HCT116 (cell line): Measurements from ENCODE around the gene STK39. TPM values are rescaled to one million over a fixed set of nuclear protein-coding genes. Genes with fewer than 3 reads are reported as not detected.

Source experiments
- ATAC-seq: fragments of 200-7000 bp; cut with Tn5 transposase; 2 replicates; pipeline ENCODE4 v1.9.1; 2020; ENCODE audit warnings: mild to moderate bottlenecking, moderate library complexity
- BruUV-seq: library from RNA; stranded (reverse); fragments of 400-500 nt; replicated peaks from 2 replicates; lab custom pipeline; 2021; lab: Mats Ljungman, UMichigan
- CTCF ChIA-PET: fragments of 300-600 bp; sonication (Branson Sonifier 250); formaldehyde crosslinking; loops from one replicate; lab custom pipeline; 2021; ENCODE audit warnings: antibody characterized with exemption; lab: Charles Lee
- POLR2A ChIA-PET: fragments of 300-600, 350-600 bp; sonication (Branson Sonifier 250); formaldehyde crosslinking; loops from one replicate; lab custom pipeline; 2021; ENCODE audit warnings: antibody characterized with exemption; lab: Charles Lee
- RAD21 ChIA-PET, 2 experiments: fragments of 300-600 bp; sonication (Branson Sonifier 250); formaldehyde crosslinking; loops; one replicate each; lab custom pipeline; 2023; ENCODE audit warnings: low total read pairs in 2 of 2; ENCODE audit not compliant: uncharacterized antibody in 2 of 2, unreplicated experiment in 2 of 2, low non-redundant PET in 1 of 2; lab: Charles Lee
- DNase-seq: peaks from one replicate; pipeline ENCODE4 v3.0.0-alpha.2; 2010; ENCODE audit warnings: low read depth, low spot score
- H2AFZ ChIP-seq: fragments of 200-600 bp; shearing (Covaris generic), sonication (generic); 2 replicates; pipeline ENCODE4 v1.6.1; 2017; ENCODE audit warnings: low read depth, mixed run types, mixed read lengths, antibody characterized with exemption, low read length; ENCODE audit not compliant: poor library complexity, severe bottlenecking
- H3K27ac ChIP-seq: 2 replicates; pipeline ENCODE4 v1.5.1; 2012; ENCODE audit warnings: low read depth, low read length
- H3K27me3 ChIP-seq: fragments of 200-600 bp; sonication (generic); 2 replicates; pipeline ENCODE4 v1.6.1; 2016; ENCODE audit warnings: mixed run types, low read length, mixed read lengths; ENCODE audit not compliant: insufficient read depth
- H3K36me3 ChIP-seq, 2 experiments: fragments of 200-500 bp in 1 of 2; fragments of 200-600 bp in 1 of 2; sonication (Bioruptor generic) in 1 of 2; sonication (generic) in 1 of 2; 2 replicates each; pipeline versions ENCODE4 v1.5.1 to v1.6.1; 2014 to 2016; ENCODE audit warnings: low read length in 2 of 2, inconsistent platforms in 1 of 2, mixed read lengths in 1 of 2, mixed run types in 1 of 2; ENCODE audit not compliant: insufficient read depth in 2 of 2, control insufficient read depth in 1 of 2
- H3K4me1 ChIP-seq, 2 experiments: fragments of 200-600 bp in 1 of 2; sonication (generic) in 1 of 2; 2 replicates each; pipeline versions ENCODE4 v1.5.1 to v1.6.1; 2012 to 2017; ENCODE audit warnings: low read length in 2 of 2, inconsistent platforms in 1 of 2, mild to moderate bottlenecking in 1 of 2, mixed read lengths in 1 of 2, mixed run types in 1 of 2, moderate library complexity in 1 of 2; ENCODE audit not compliant: insufficient read depth in 2 of 2, control insufficient read depth in 1 of 2
- H3K4me2 ChIP-seq: fragments of 200-600 bp; sonication (generic); 2 replicates; pipeline ENCODE4 v1.6.1; 2017; ENCODE audit warnings: mixed run types, low read length, mixed read lengths
- H3K4me3 ChIP-seq, 2 experiments: fragments of 200-600 bp in 1 of 2; sonication (generic) in 1 of 2; replicated peaks in 1 of 2; 2 replicates each; pipeline ENCODE4 v1.5.1; 2011 to 2016; ENCODE audit warnings: low read length in 2 of 2, control low read depth in 1 of 2, low read depth in 1 of 2, mild to moderate bottlenecking in 1 of 2, mixed read lengths in 1 of 2, mixed run types in 1 of 2
- H3K79me2 ChIP-seq: fragments of 200-600 bp; sonication (generic); 2 replicates; pipeline ENCODE4 v1.6.1; 2017; ENCODE audit warnings: mild to moderate bottlenecking, mixed run types, low read length, moderate library complexity, mixed read lengths; ENCODE audit not compliant: insufficient read depth
- H3K9ac ChIP-seq: fragments of 200-600 bp; sonication (generic); 2 replicates; pipeline ENCODE4 v1.6.1; 2016; ENCODE audit warnings: low read length, mixed read lengths
- H3K9me2 ChIP-seq: fragments of 200-600 bp; sonication (generic), shearing (Covaris generic); 2 replicates; pipeline ENCODE4 v1.6.1; 2017; ENCODE audit warnings: mixed run types, mild to moderate bottlenecking, moderate library complexity; ENCODE audit not compliant: insufficient read depth
- H3K9me3 ChIP-seq, 2 experiments: fragments of 200-500 bp in 1 of 2; fragments of 200-600 bp in 1 of 2; sonication (Bioruptor generic) in 1 of 2; sonication (generic) in 1 of 2; 2 replicates each; pipeline ENCODE4 v1.6.1; 2014 to 2017; ENCODE audit warnings: low read length in 2 of 2, mixed read lengths in 2 of 2, inconsistent platforms in 1 of 2, low read depth in 1 of 2, mild to moderate bottlenecking in 1 of 2, mixed run types in 1 of 2, moderate library complexity in 1 of 2; ENCODE audit not compliant: control insufficient read depth in 1 of 2, insufficient read depth in 1 of 2
- H4K20me1 ChIP-seq: fragments of 200-600 bp; sonication (generic), shearing (Covaris generic); 2 replicates; pipeline ENCODE4 v1.6.1; 2017; ENCODE audit warnings: mixed run types, mild to moderate bottlenecking, moderate library complexity; ENCODE audit not compliant: insufficient read depth
- CBX3 ChIP-seq: IDR thresholded peaks from 2 replicates; pipeline ENCODE4 v1.6.1; 2012; ENCODE audit warnings: low read depth
- CEBPB ChIP-seq: IDR thresholded peaks from 2 replicates; pipeline ENCODE4 v1.6.1; 2012; ENCODE audit warnings: low read depth
- EZH2 ChIP-seq: fragments of 200-600 bp; sonication (generic); IDR thresholded peaks from 2 replicates; pipeline ENCODE4 v1.6.1; 2017; ENCODE audit warnings: antibody characterized with exemption, mixed run types
- JUND ChIP-seq: IDR thresholded peaks from 2 replicates; pipeline ENCODE4 v1.6.1; 2012
- POLR2A ChIP-seq: IDR thresholded peaks from 2 replicates; pipeline ENCODE4 v1.7.0; 2011; ENCODE audit warnings: borderline replicate concordance; ENCODE audit not compliant: insufficient read depth, insufficient read length; ENCODE audit errors: extremely low read depth
- RAD21 ChIP-seq: IDR thresholded peaks from 2 replicates; pipeline ENCODE4 v1.6.1; 2012; ENCODE audit warnings: low read depth, mild to moderate bottlenecking
- TCF7L2 ChIP-seq: IDR thresholded peaks from 2 replicates; pipeline ENCODE4 v1.7.0; 2011; ENCODE audit warnings: borderline replicate concordance, inconsistent platforms; ENCODE audit not compliant: insufficient read depth, insufficient read length; ENCODE audit errors: extremely low read depth
- ZFX ChIP-seq: fragments of 450-650 bp; IDR thresholded peaks from 2 replicates; pipeline ENCODE4 v1.6.1; 2017
- intact Hi-C: fragments of 100-400 bp; cut with micrococcal nuclease; formaldehyde crosslinking; loops from 2 replicates; pipeline ENCODE4 v1.10.0; 2022
- total RNA-seq: library from RNA; stranded (reverse); gene quantifications from one replicate; pipeline ENCODE4 v1.2.1, GENCODE V29; 2021; ENCODE audit not compliant: unreplicated experiment
- TF ChIP-seq, protein P1 (sequence below): IDR thresholded peaks from 2 replicates; pipeline ENCODE4 v1.6.1; 2011; ENCODE audit warnings: mild to moderate bottlenecking, low read length, moderate library complexity; ENCODE audit not compliant: insufficient replicate concordance; ENCODE audit errors: extremely low read depth
- TF ChIP-seq, protein P2 (sequence below), 3 experiments: fragments of 200-600 bp in 1 of 3; sonication (generic) in 1 of 3; IDR thresholded peaks in 2 of 3; conservative IDR thresholded peaks in 1 of 3; 2 replicates each; pipeline ENCODE4 v1.5.1; 2012 to 2017; ENCODE audit warnings: low read depth in 2 of 3, low read length in 2 of 3, antibody characterized with exemption in 1 of 3, borderline replicate concordance in 1 of 3, control low read depth in 1 of 3, mild to moderate bottlenecking in 1 of 3, mixed read lengths in 1 of 3, mixed run types in 1 of 3, moderate library complexity in 1 of 3; ENCODE audit not compliant: insufficient read depth in 1 of 3
- TF ChIP-seq, protein P3 (sequence below): IDR thresholded peaks from 2 replicates; pipeline ENCODE4 v1.6.1; 2012
- TF ChIP-seq, protein P4 (sequence below): IDR thresholded peaks from 2 replicates; pipeline ENCODE4 v1.6.1; 2012; ENCODE audit warnings: low read depth
- TF ChIP-seq, protein P5 (sequence below): IDR thresholded peaks from 2 replicates; pipeline ENCODE4 v1.6.1; 2012

STK39 gene
- total RNA-seq, 1 experiment from 2014 or later, result 118 TPM

DNA sequence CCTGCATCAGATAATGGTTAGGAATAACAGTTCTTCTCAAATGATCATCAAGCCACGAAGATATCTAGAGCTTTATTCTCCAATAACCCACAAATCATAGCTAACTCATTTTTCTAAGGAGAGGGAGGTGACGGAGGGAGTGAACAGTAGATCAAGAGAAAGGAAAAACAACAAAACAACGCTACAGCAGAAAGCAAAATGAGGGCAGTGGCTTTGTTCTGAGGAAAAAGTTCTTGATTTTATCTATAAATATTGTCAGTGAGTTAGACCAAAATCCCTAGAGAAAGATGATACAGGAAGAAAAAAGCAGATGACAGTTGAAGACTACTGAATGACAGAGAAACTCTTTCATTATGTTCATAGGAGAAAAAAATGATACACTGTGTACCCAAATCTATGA is 71.0 kb downstream of the STK39 start:
- ChIA-PET CTCF (no interaction called here), RAD21 (no interaction called here), POLR2A (interaction anchor here (1.2 kb wide), 1 partner anchor 11 kb away, joined by 3 read pairs; no protein-coding TSS in a partner anchor)
- H3K36me3 ChIP-seq, result peaks cover 0 to 3% of the 10 kb centered on the region in 2 experiments; a peak in 1 of 4 replicates
- H3K4me2 ChIP-seq, result no peak overlapping the region
- TF ChIP-seq JUND, result no peak
- TF ChIP-seq, protein P1, sequence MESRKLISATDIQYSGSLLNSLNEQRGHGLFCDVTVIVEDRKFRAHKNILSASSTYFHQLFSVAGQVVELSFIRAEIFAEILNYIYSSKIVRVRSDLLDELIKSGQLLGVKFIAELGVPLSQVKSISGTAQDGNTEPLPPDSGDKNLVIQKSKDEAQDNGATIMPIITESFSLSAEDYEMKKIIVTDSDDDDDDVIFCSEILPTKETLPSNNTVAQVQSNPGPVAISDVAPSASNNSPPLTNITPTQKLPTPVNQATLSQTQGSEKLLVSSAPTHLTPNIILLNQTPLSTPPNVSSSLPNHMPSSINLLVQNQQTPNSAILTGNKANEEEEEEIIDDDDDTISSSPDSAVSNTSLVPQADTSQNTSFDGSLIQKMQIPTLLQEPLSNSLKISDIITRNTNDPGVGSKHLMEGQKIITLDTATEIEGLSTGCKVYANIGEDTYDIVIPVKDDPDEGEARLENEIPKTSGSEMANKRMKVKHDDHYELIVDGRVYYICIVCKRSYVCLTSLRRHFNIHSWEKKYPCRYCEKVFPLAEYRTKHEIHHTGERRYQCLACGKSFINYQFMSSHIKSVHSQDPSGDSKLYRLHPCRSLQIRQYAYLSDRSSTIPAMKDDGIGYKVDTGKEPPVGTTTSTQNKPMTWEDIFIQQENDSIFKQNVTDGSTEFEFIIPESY, result no peak
- no peak for TF ChIP-seq CBX3
- TF ChIP-seq EZH2, result no peak
- TF ChIP-seq RAD21, result no peak
- TF ChIP-seq POLR2A, result no peak
- TF ChIP-seq, protein P2, sequence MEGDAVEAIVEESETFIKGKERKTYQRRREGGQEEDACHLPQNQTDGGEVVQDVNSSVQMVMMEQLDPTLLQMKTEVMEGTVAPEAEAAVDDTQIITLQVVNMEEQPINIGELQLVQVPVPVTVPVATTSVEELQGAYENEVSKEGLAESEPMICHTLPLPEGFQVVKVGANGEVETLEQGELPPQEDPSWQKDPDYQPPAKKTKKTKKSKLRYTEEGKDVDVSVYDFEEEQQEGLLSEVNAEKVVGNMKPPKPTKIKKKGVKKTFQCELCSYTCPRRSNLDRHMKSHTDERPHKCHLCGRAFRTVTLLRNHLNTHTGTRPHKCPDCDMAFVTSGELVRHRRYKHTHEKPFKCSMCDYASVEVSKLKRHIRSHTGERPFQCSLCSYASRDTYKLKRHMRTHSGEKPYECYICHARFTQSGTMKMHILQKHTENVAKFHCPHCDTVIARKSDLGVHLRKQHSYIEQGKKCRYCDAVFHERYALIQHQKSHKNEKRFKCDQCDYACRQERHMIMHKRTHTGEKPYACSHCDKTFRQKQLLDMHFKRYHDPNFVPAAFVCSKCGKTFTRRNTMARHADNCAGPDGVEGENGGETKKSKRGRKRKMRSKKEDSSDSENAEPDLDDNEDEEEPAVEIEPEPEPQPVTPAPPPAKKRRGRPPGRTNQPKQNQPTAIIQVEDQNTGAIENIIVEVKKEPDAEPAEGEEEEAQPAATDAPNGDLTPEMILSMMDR (IDR thresholded peaks at IDR 0.05 in 2 of 3, conservative IDR thresholded peaks at IDR 0.05 in 1 of 3; ENCODE audit: borderline replicate concordance in 1 of 3, insufficient read depth in 1 of 3, low read depth in 2 of 3, low read length in 2 of 3), result no peak
- TF ChIP-seq CEBPB, result no peak
- no peak for TF ChIP-seq TCF7L2
- TF ChIP-seq, protein P3, sequence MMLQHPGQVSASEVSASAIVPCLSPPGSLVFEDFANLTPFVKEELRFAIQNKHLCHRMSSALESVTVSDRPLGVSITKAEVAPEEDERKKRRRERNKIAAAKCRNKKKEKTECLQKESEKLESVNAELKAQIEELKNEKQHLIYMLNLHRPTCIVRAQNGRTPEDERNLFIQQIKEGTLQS, result no peak
- TF ChIP-seq, protein P4, sequence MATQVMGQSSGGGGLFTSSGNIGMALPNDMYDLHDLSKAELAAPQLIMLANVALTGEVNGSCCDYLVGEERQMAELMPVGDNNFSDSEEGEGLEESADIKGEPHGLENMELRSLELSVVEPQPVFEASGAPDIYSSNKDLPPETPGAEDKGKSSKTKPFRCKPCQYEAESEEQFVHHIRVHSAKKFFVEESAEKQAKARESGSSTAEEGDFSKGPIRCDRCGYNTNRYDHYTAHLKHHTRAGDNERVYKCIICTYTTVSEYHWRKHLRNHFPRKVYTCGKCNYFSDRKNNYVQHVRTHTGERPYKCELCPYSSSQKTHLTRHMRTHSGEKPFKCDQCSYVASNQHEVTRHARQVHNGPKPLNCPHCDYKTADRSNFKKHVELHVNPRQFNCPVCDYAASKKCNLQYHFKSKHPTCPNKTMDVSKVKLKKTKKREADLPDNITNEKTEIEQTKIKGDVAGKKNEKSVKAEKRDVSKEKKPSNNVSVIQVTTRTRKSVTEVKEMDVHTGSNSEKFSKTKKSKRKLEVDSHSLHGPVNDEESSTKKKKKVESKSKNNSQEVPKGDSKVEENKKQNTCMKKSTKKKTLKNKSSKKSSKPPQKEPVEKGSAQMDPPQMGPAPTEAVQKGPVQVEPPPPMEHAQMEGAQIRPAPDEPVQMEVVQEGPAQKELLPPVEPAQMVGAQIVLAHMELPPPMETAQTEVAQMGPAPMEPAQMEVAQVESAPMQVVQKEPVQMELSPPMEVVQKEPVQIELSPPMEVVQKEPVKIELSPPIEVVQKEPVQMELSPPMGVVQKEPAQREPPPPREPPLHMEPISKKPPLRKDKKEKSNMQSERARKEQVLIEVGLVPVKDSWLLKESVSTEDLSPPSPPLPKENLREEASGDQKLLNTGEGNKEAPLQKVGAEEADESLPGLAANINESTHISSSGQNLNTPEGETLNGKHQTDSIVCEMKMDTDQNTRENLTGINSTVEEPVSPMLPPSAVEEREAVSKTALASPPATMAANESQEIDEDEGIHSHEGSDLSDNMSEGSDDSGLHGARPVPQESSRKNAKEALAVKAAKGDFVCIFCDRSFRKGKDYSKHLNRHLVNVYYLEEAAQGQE, result no peak
- TF ChIP-seq, protein P5, sequence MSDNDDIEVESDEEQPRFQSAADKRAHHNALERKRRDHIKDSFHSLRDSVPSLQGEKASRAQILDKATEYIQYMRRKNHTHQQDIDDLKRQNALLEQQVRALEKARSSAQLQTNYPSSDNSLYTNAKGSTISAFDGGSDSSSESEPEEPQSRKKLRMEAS, result no peak
- no peak for TF ChIP-seq ZFX
- no peak overlapping the region for H3K9ac ChIP-seq
- no peak overlapping the region for H2AFZ ChIP-seq
- no peak overlapping the region for H3K27ac ChIP-seq
- H3K4me3 ChIP-seq, result no peak overlapping the region
- H3K79me2 ChIP-seq, result peaks cover 96% of the 10 kb centered on the region
- peaks cover 8 to 54% of the 10 kb centered on the region in 2 experiments; a peak in 3 of 4 replicates for H3K4me1 ChIP-seq
- no peak for DNase-seq
- no peaks in the 10 kb centered on the region for H3K27me3 ChIP-seq
- H3K9me2 ChIP-seq, result no peaks in the 10 kb centered on the region
- BruUV-seq, result no TSS peak
- no peaks in the 10 kb centered on the region for H4K20me1 ChIP-seq
- intact Hi-C loops, result no loop called here
- ATAC-seq, result no peak
- H3K9me3 ChIP-seq, result no peaks in the 10 kb centered on the region
